Natural killer cell (primary cell): ENCODE results near the gene BCL2. TPM values are rescaled to one million over a fixed set of nuclear protein-coding genes. Genes with fewer than 3 reads are reported as not detected.

Experiments used
- ATAC-seq, 3 donors: fragments of 150-1000 bp in 2 of 3; fragments of 200-7000 bp in 1 of 3; cut with Tn5 transposase; 1 replicate in 1 of 3; 2 replicates in 2 of 3; pipeline ENCODE4 v1.10.0; 2021; ENCODE audit warnings: mild to moderate bottlenecking in 2 of 3, moderate library complexity in 2 of 3
- DNase-seq, 2 donors: peaks; one replicate each; pipeline versions ENCODE4 v3.0.0 to v3.0.0-alpha.2; 2013 to 2021; ENCODE audit warnings: mixed read lengths in 1 of 2
- H3K27ac ChIP-seq: one replicate; pipeline ENCODE4 v1.5.1; 2013; ENCODE audit warnings: mild to moderate bottlenecking, low read length
- H3K27me3 ChIP-seq: one replicate; pipeline ENCODE4 v1.6.1; 2013; ENCODE audit warnings: low read length; ENCODE audit not compliant: control insufficient read depth, insufficient read depth
- H3K36me3 ChIP-seq: one replicate; pipeline ENCODE4 v1.6.1; 2013; ENCODE audit warnings: low read length; ENCODE audit not compliant: control insufficient read depth, insufficient read depth
- H3K4me1 ChIP-seq: one replicate; pipeline ENCODE4 v1.6.1; 2013; ENCODE audit warnings: low read length; ENCODE audit not compliant: control insufficient read depth, insufficient read depth
- H3K4me3 ChIP-seq: one replicate; pipeline ENCODE4 v1.5.1; 2013; ENCODE audit warnings: low read length
- H3K9me3 ChIP-seq: one replicate; pipeline ENCODE4 v1.6.1; 2013; ENCODE audit warnings: low read length; ENCODE audit not compliant: control insufficient read depth, insufficient read depth
- H3K27ac Mint-ChIP-seq, 2 donors: one replicate each; pipeline ENCODE4 v1.8.0; 2022; ENCODE audit warnings: mild to moderate bottlenecking in 2 of 2, mixed read lengths in 2 of 2, moderate library complexity in 1 of 2
- H3K27me3 Mint-ChIP-seq, 2 donors: one replicate each; pipeline ENCODE4 v1.8.0; 2022; ENCODE audit warnings: low read depth in 2 of 2, mixed read lengths in 2 of 2
- H3K36me3 Mint-ChIP-seq: one replicate; pipeline ENCODE4 v1.8.0; 2022; ENCODE audit warnings: mixed read lengths
- H3K4me1 Mint-ChIP-seq, 2 donors: one replicate each; pipeline ENCODE4 v1.8.0; 2022; ENCODE audit warnings: mixed read lengths in 2 of 2
- H3K4me3 Mint-ChIP-seq: one replicate; pipeline ENCODE4 v1.8.0; 2022; ENCODE audit warnings: mild to moderate bottlenecking, moderate library complexity, mixed read lengths
- H3K9me3 Mint-ChIP-seq, 2 donors: one replicate each; pipeline ENCODE4 v1.8.0; 2022; ENCODE audit warnings: mixed read lengths in 2 of 2
- CTCF ChIP-seq: fragments of 200-600 bp; IDR thresholded peaks from one replicate; pipeline ENCODE4 v1.8.0; 2022; ENCODE audit warnings: antibody characterized with exemption
- WGBS: methylation state at CpG from one replicate; pipeline ENCODE4 v1.1.7; 2013; ENCODE audit warnings: missing lambda C conversion rate; ENCODE audit not compliant: insufficient coverage; 5-methylcytosine and 5-hydroxymethylcytosine counted together
- intact Hi-C: fragments of 100-400 bp; cut with micrococcal nuclease; formaldehyde crosslinking; loops from one replicate; pipeline ENCODE4 v1.14.2; 2022
- total RNA-seq, 4 donors: library from RNA; stranded (reverse); fragments of 120-200 nt in 1 of 4; gene quantifications; one replicate each; pipeline versions ENCODE4 v1.2.3 to v1.2.4, GENCODE V29; 2013 to 2022

BCL2 gene
- total RNA-seq, 3 donors from 2014 or later (not counting 1 experiment from before 2014, with no cell fraction given): 28.2 to 64.2 (median 33.4) TPM

- no peak for DNase-seq
- no peaks in the 10 kb centered on the region for H3K36me3 Mint-ChIP-seq
- no peaks in the 10 kb centered on the region for H3K27me3 Mint-ChIP-seq
- 95% methylated on average over 25 of the region's 25 CpGs for WGBS
- H3K4me1 ChIP-seq: peaks cover 11% of the 10 kb centered on the region
- intact Hi-C loops: no loop called here
- TF ChIP-seq CTCF: no peak
- H3K4me1 Mint-ChIP-seq: peaks cover 18 to 38% of the 10 kb centered on the region in 2 donors
- H3K27ac ChIP-seq: no peak overlapping the region
- H3K9me3 ChIP-seq: no peaks in the 10 kb centered on the region
- H3K4me3 Mint-ChIP-seq: no peak overlapping the region
- no peak overlapping the region for H3K4me3 ChIP-seq
- ATAC-seq: no peak
- H3K9me3 Mint-ChIP-seq: no peaks in the 10 kb centered on the region
- no peak overlapping the region for H3K27ac Mint-ChIP-seq
- H3K36me3 ChIP-seq: no peaks in the 10 kb centered on the region
- H3K27me3 ChIP-seq: no peaks in the 10 kb centered on the region
Measured at GRCh38 chr18:63177919-63178821, 141.4 kb downstream of the BCL2 start.

- no peak overlapping the region for H3K27ac ChIP-seq
- no peak for TF ChIP-seq CTCF
- H3K9me3 ChIP-seq: no peaks in the 10 kb centered on the region
- no peaks in the 10 kb centered on the region for H3K27me3 ChIP-seq
- intact Hi-C loops: no loop called here
- ATAC-seq (no peak), DNase-seq (no peak)
- no peak overlapping the region for H3K4me3 ChIP-seq
- Mint-ChIP-seq H3K4me3 (no peak overlapping the region), H3K27me3 (no peaks in the 10 kb centered on the region), H3K36me3 (no peaks in the 10 kb centered on the region), H3K27ac (peak overlapping the region in 1 of 2 donors; percentile 56), H3K9me3 (no peaks in the 10 kb centered on the region), H3K4me1 (peaks cover 10 to 28% of the 10 kb centered on the region in 2 donors)
- H3K4me1 ChIP-seq: peaks cover 3% of the 10 kb centered on the region
- H3K36me3 ChIP-seq: no peaks in the 10 kb centered on the region
- 82% methylated on average over 6 of the region's 6 CpGs for WGBS
Measured at GRCh38 chr18:63177259-63177658, 142.3 kb downstream of the BCL2 start.

GRCh38 chr18:63175264-63175663, 144.3 kb downstream of the BCL2 start:
- TF ChIP-seq CTCF: no peak
- no peaks in the 10 kb centered on the region for H3K36me3 ChIP-seq
- H3K9me3 ChIP-seq: no peaks in the 10 kb centered on the region
- no peak overlapping the region for H3K4me3 Mint-ChIP-seq
- intact Hi-C loops: no loop called here
- no peaks in the 10 kb centered on the region for H3K27me3 ChIP-seq
- no peaks in the 10 kb centered on the region for H3K9me3 Mint-ChIP-seq
- peaks cover 5 to 22% of the 10 kb centered on the region in 2 donors for H3K4me1 Mint-ChIP-seq
- H3K27ac ChIP-seq: no peak overlapping the region
- peak overlapping the region in 1 of 2 donors; percentile 74 for H3K27ac Mint-ChIP-seq
- DNase-seq: no peak
- no peaks in the 10 kb centered on the region for H3K27me3 Mint-ChIP-seq
- H3K36me3 Mint-ChIP-seq: no peaks in the 10 kb centered on the region
- no peaks in the 10 kb centered on the region for H3K4me1 ChIP-seq
- H3K4me3 ChIP-seq: no peak overlapping the region
- 100% methylated on average over 2 of the region's 2 CpGs for WGBS
- no peak for ATAC-seq
